ENCODE results near the gene CDC14B. TPM values are rescaled to one million over a fixed set of nuclear protein-coding genes. Genes with fewer than 3 reads are reported as not detected.

CDC14B gene
- total RNA-seq, 1 donor from 2014 or later = 18.6 TPM

GRCh38 chr9:96502539-96503373 lies 116.9 kb downstream of the CDC14B start:
- Mint-ChIP-seq H3K4me1 (ENCODE audit: unreplicated experiment) (peaks cover 4% of the 10 kb centered on the region), H3K27ac (ENCODE audit: unreplicated experiment) (no peak overlapping the region), H3K36me3 (ENCODE audit: unreplicated experiment) (peaks cover 9% of the 10 kb centered on the region), H3K4me3 (ENCODE audit: unreplicated experiment) (no peak overlapping the region), H3K27me3 (ENCODE audit: unreplicated experiment) (no peaks in the 10 kb centered on the region), H3K9me3 (ENCODE audit: unreplicated experiment) (no peaks in the 10 kb centered on the region)
- no peak for DNase-seq (ENCODE audit: extremely low spot score, unreplicated experiment)
- no peak for TF ChIP-seq CTCF (IDR thresholded peaks at IDR 0.05)

- H3K27me3 Mint-ChIP-seq (ENCODE audit: unreplicated experiment) = no peaks in the 10 kb centered on the region
- H3K4me3 Mint-ChIP-seq (ENCODE audit: unreplicated experiment) = no peak overlapping the region
- DNase-seq (ENCODE audit: extremely low spot score, unreplicated experiment) = no peak
- no peaks in the 10 kb centered on the region for H3K9me3 Mint-ChIP-seq (ENCODE audit: unreplicated experiment)
- no peak overlapping the region for H3K27ac Mint-ChIP-seq (ENCODE audit: unreplicated experiment)
- peaks cover 9% of the 10 kb centered on the region for H3K36me3 Mint-ChIP-seq (ENCODE audit: unreplicated experiment)
- no peak for TF ChIP-seq CTCF (IDR thresholded peaks at IDR 0.05)
- H3K4me1 Mint-ChIP-seq (ENCODE audit: unreplicated experiment) = peaks cover 4% of the 10 kb centered on the region
These were observed 117.8 kb downstream of the CDC14B start for GRCh38 chr9:96501633-96502538.

DNA sequence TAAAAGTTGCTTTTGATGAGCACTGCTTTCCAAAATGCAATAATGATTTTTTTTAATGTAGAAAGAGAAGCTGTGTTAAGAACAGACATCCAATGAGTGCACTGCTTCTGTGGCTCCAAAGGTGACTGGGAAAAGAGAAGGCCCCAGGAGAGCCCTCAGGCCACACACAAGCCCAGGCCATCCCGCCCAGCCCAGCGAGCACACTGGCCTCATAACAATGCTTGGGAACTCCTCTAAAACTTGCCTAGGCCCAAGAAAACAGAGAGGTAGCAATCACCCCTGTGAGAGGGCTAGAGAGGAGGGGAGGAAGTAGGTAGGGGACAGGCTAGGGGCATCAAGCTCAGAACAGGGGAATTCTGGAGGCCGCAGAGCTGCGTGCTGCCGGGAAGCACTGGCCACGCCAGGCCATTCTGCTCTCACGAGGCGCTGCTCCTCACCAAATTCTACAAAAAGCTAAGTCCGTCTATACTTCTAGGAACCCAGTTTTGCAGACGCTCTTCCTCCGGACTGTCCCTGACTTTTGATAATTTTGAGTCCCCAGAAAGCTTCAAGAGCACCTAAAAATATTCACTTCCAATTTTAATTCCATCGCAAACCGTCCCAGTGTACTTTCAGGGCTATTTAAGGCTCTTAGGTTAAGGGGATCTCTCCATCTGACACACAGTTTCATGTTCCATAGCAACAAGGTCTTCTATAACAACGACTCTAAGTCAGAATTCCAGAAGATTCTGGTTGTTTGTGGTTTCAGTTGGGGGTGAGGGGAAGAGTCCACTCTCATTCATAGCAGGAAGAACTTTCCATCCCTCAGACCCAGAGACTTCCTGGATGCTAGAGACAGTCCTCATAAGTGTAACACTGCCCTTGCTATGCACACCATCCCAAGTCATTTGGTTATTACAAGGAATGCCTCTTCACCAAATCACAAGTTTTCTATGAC lies 118.7 kb downstream of the CDC14B start:
- TF ChIP-seq CTCF (IDR thresholded peaks at IDR 0.05) = no peak
- no peaks in the 10 kb centered on the region for H3K27me3 Mint-ChIP-seq (ENCODE audit: unreplicated experiment)
- no peak overlapping the region for H3K4me3 Mint-ChIP-seq (ENCODE audit: unreplicated experiment)
- H3K36me3 Mint-ChIP-seq (ENCODE audit: unreplicated experiment) = peaks cover 9% of the 10 kb centered on the region
- no peak for DNase-seq (ENCODE audit: extremely low spot score, unreplicated experiment)
- H3K4me1 Mint-ChIP-seq (ENCODE audit: unreplicated experiment) = peaks cover 4% of the 10 kb centered on the region
- H3K27ac Mint-ChIP-seq (ENCODE audit: unreplicated experiment) = no peak overlapping the region
- no peaks in the 10 kb centered on the region for H3K9me3 Mint-ChIP-seq (ENCODE audit: unreplicated experiment)

- no peak for TF ChIP-seq CTCF (IDR thresholded peaks at IDR 0.05)
- no peaks in the 10 kb centered on the region for H3K27me3 Mint-ChIP-seq (ENCODE audit: unreplicated experiment)
- H3K4me3 Mint-ChIP-seq (ENCODE audit: unreplicated experiment) = no peak overlapping the region
These were observed 120.4 kb downstream of the CDC14B start for GRCh38 chr9:96499257-96499656.

More at GRCh38 chr9:96499257-96499656, 120.4 kb downstream of the CDC14B start:
- Mint-ChIP-seq H3K9me3 (ENCODE audit: unreplicated experiment) (no peaks in the 10 kb centered on the region), H3K4me1 (ENCODE audit: unreplicated experiment) (peaks cover 4% of the 10 kb centered on the region), H3K36me3 (ENCODE audit: unreplicated experiment) (peaks cover 9% of the 10 kb centered on the region), H3K27ac (ENCODE audit: unreplicated experiment) (no peak overlapping the region)
- no peak for DNase-seq (ENCODE audit: extremely low spot score, unreplicated experiment)

Measured in osteocyte (in vitro differentiated cells).